Central memory CD4-positive, alpha-beta T cell (primary cell): ENCODE data around the gene CLCN5.
"Not testable (repeated sequence)": the region's sequence is repeated elsewhere in the genome, so short reads cannot be mapped to it uniquely, and the experiment has no call there.

Source experiments
- DNase-seq: peaks from one replicate; pipeline ENCODE4 v3.0.0; 2022

Gene CLCN5

GRCh38 chrX:49996474-49996873 lies 74.1 kb downstream of the CLCN5 start:
- no peak for DNase-seq

DNA sequence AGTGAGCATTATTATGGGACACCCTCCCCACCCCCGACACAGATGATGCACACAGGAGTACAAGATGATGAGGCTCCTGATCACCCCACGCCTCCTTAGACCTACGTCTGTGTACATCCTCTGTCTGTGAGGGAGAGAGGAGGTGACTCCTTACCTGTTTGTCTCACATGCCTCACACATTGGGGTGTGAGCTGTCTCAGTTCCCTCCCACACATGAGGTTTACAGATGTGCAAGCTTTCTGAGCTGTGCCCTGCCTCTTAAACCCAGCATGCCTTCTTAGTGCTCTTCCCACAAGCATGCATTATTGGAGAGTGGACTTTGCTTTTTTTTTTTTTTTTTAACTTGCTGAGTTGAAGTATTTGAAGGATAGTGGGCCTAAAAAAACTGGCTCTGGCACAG lies 76.7 kb downstream of the CLCN5 start:
- DNase-seq = no peak

DNA sequence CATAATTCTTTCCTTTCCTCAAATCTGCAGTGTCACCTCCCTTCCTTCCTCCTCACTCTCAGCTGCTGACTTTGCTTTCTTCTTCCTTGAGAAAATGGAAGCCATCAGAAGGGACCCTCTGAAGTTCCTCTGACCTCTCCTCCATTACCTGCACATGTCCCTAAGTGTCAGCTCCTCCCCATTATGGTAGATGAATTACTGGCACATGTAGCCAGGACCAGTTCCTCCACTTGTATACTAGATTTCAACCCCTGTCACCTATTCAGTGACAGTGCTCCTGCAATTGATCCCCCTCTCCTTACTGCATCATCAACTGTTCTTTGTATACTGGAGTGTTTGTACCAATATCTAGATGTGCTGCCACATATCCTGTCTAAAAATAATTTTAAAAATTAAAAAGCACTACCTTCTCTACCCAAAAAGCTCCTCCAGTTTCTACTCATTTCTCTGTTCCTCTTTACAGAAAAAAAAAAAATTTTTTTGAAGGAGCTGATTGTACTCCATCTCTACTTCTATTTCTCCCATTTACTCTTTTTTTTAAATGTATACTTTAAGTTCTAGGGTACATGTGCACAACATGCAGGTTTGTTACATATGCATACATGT lies 78.6 kb downstream of the CLCN5 start:
- no peak for DNase-seq

- DNase-seq = no peak
Measured at GRCh38 chrX:50002067-50002714, 79.8 kb downstream of the CLCN5 start.

DNA sequence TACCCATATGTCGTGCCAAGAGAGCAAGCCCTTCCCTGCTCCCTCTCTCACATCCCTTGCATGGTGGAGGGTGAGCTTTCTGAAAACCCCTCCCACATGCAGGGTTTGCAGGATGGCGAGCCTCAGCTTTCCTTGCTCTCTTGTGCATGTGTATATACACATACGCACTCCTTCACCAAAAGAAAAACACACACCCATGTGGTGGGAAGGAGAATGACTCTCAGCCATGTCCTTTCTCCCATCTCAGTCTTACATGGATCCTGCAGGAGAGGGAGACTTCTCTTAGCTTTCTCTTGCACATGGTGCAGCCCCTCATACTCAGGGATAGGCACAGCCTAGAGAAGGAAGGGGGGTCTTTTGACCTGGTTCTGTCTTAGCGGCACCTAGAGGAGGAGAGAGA lies 81.1 kb downstream of the CLCN5 start:
- no peak for DNase-seq

DNA sequence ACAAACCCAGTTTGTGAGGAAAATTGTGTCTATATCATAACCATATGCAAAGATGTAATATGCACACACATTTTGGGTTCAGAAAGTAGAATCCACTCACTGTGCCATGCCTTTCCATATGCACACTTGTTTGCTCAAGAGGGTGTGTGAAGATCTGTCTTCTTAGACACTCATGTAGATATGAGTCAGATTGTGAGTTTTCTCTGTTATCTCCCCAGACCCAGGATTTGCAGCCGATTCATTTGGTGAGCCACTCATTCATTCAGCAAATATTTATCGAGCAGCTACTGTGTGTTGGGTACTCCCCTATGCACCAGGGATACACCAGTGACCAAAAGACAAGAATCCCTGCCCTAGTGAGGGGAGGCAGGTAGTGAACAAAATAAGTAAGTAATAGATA lies 81.5 kb downstream of the CLCN5 start:
- DNase-seq = no peak

DNA sequence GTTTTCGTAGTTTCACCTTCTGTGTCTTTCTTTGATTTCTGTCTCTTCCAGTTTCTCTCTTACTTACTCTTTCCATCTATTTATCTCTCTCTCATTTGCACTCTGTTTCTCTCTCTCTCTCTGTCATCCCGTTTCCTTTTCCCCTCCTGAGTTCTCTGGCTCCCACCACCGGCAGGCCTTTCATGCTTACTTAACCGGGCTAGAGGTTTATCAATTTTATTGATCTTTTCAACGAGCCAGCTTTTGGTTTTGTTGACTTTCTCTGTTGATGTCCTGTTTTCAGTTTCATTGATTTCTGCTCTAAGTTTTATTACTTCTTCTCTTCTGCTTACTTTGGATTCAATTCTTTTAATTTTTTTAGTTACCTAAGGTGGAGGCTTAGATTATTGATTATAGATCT lies 103.2 kb downstream of the CLCN5 start:
- DNase-seq = not testable (repeated sequence)

- DNase-seq = no peak
Measured at GRCh38 chrX:50035126-50035525, 112.7 kb downstream of the CLCN5 start.

- no peak for DNase-seq
Measured at GRCh38 chrX:50036426-50036825, 114.0 kb downstream of the CLCN5 start.

DNA sequence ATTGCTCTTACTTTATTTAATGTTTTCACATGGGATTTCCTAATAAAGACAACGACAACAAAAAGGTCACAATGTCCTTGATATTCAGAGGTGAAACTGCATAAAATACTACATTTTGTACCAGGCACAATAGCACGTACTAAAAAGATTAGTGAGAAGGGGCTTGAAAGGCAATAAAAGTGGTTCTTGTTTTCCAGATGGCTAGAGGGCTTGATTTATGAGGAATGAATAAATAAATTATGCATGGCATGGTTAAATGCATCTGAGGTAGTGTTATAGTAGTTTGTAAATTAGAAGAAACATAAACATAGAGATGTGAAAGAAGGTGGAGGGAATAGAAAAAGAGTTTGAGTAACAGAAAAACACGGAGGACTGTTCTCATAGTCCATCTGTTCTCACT lies 123.4 kb downstream of the CLCN5 start:
- DNase-seq = no peak

DNA sequence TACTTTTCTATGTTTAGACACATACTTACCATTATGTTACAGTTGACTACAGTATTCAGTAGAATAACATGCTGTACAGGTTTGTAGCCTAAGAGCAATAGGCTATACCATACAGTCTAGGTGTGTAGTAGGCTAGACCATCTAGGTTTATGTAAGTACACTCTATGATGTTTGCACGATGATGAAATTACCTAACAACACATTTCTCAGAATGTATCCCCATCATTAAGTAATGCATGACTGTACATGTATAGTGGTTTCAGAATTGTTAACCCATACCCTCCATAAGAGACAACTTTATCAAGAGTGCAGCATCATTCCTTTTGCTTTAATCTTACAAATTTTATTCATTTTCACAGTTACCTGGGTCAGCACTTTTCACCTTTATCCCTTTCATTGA lies 126.8 kb downstream of the CLCN5 start:
- DNase-seq = no peak

DNA sequence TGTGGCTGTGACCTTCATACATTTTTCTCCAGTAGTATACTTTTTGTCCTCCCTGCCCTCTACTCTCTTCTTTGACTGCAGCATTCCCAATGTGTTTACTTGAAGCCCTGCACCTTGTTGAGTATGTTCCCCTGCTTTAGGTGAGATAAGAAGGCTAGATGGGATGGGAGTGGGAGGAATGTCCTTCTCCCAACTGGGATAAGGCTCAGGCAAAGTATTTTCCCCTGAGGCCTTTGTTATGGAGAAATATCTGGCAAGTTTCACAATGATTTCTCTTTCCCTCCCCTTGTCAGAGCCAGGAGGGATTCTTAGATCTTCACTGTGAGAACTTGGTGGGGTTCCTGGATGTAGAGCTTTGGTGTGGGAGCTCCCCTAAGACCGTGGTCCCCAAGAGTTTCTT lies 131.8 kb downstream of the CLCN5 start:
- DNase-seq = no peak

DNA sequence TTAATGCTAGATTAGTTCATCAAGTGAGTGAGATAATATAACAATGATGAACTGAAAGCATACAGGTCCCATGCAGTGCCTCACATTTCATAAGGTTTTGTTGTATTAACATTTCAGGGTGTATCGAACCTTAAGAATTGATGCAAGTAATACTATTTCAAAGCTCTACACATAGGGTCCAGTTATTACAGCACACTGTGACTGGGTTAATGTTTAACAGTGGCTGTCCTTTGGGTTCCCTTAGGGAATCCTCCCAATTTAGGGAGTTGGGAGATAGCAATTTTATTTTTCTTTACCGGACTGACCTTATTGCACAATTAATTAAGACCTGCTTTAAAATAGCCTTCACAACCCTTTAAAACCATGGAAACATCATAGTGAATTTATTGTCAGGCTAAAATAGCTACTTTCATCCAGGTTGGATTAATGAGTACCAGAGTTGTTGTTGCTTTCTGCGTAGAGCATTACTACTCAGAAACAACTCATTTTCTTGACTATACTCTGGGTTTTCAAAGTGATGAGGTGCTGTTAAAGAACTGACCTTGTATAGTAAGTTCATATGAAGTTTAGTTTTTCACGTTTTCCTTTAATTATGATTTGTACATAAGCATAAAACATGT lies 144.0 kb downstream of the CLCN5 start:
- DNase-seq = no peak

- DNase-seq = no peak
Measured at GRCh38 chrX:50067435-50068284, 145.3 kb downstream of the CLCN5 start.

GRCh38 chrX:50068285-50068563 lies 145.8 kb downstream of the CLCN5 start:
- no peak for DNase-seq

DNA sequence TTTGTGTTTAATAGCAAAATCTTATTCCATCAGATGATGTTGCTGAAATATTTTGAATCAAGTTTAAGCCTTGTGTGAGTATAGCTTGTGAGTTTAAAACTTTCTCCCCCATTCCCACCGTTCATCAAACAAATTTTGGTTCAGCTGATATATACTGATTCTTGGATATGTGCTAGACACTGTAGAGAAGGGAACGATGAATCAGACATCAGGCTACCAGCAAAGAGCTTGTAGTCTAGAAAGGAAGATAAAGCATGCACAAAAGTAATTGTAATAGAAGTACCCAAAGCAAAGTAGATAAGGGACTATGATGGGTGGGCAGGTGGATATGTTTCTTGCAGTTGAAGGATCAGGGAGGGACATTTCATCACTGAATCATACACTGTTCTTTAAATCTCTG lies 146.5 kb downstream of the CLCN5 start:
- no peak for DNase-seq

GRCh38 chrX:50071494-50071893 lies 149.1 kb downstream of the CLCN5 start:
- DNase-seq = no peak

DNA sequence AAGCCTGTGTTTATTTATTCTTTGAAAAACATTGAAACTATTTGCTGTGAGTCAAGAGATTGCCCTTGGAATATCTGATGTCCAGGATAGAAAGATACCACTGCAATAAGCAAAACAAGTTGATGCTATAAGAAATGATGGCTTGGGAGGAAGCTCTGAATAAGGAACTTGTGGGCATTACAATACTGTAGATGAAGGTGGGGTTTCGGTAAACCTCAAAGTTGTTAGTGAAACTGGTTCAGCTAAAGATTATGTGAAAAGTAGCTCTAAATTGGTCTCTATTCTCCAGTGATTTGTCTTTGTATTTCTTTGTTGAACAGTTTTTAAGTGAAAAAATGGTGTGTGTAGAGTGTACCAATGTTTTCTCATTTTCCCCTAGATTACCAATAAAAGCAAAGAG lies 149.7 kb downstream of the CLCN5 start:
- DNase-seq = no peak

DNA sequence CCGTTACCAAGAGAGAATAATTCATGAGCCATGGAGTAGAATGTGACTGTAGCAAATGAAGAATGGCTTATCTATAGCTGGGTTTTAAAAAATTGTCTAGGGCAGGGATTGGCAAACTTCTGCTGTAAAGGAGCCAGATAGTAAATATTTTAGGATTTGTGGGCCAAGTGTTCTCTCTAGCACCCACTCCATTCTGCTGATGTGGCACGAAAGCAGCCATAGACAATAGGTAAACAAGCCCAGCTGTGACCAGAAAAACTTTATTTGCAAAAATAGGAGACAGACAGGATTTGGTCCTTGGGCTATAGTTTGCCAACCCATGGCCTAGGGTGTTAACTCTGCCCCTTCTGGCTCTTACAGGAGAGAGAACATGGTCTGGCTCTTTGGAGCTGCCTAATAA lies 151.2 kb downstream of the CLCN5 start:
- no peak for DNase-seq

- DNase-seq = no peak
Measured at GRCh38 chrX:50075630-50076339, 153.4 kb downstream of the CLCN5 start.

DNA sequence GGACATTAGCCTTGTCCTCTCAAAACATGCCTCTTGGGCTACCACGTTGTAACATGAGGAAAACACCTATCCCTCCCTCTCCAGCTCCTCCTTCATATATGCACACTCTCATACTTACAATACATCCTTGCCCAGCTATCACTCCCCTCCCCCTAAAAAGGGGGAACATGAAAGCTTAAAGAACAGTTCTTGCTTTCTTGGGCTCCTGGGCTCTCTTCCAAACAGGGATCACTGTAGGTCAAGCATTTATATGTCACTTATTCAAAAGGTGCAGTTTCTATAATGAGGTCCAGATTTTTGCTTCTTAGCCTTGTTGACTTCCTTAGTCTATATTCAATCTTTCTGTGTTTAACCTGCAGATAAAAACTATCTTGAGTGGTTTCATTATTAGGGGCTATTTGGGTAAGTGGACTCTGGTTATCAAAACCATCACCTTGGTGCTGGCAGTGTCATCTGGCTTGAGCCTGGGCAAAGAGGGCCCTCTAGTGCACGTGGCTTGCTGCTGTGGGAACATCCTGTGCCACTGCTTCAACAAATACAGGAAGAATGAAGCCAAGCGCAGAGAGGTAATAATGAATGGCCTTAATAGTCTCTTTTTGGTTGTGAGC lies 159.0 kb downstream of the CLCN5 start:
- DNase-seq = no peak

GRCh38 chrX:50082741-50083140 lies 160.3 kb downstream of the CLCN5 start:
- no peak for DNase-seq

DNA sequence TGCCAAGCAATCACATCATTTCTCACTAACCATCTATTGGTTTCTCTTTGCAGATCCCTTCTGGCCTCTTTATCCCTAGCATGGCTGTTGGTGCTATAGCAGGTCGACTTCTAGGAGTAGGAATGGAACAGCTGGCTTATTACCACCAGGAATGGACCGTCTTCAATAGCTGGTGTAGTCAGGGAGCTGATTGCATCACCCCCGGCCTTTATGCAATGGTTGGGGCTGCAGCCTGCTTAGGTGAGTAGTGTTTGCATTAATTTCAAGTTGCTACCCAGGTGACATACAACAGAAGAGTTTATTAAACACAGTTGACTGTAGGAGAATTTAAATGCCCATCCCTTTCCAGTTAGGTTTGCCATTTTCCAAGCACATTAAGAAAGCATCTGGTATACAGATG lies 166.2 kb downstream of the CLCN5 start:
- DNase-seq = no peak
